Liver (tissue), 9 donors: ENCODE results near the gene SKAP1. TPM values are rescaled to one million over a fixed set of nuclear protein-coding genes. Genes with fewer than 3 reads are reported as not detected.

Experiments
- DNase-seq: peaks from one replicate; pipeline ENCODE4 v3.0.0-alpha.2; 2017; ENCODE audit warnings: low spot score
- H3K27ac ChIP-seq, 2 donors: one replicate each; pipeline ENCODE4 v1.7.0; 2013; ENCODE audit warnings: inconsistent platforms in 2 of 2, low read length in 2 of 2, control low read depth in 1 of 2, low read depth in 1 of 2, mild to moderate bottlenecking in 1 of 2
- H3K27me3 ChIP-seq, 4 donors: one replicate each; pipeline versions ENCODE4 v1.6.1 to v1.7.0; 2013; ENCODE audit warnings: low read length in 3 of 4, inconsistent platforms in 1 of 4, mild to moderate bottlenecking in 1 of 4, moderate library complexity in 1 of 4; ENCODE audit not compliant: control insufficient read depth in 4 of 4, insufficient read depth in 4 of 4
- H3K36me3 ChIP-seq, 4 donors: one replicate each; pipeline versions ENCODE4 v1.6.1 to v1.7.0; 2013; ENCODE audit warnings: low read length in 3 of 4, mild to moderate bottlenecking in 3 of 4, low read depth in 1 of 4, moderate library complexity in 1 of 4; ENCODE audit not compliant: control insufficient read depth in 4 of 4, insufficient read depth in 3 of 4
- H3K4me1 ChIP-seq, 4 donors: one replicate each; pipeline versions ENCODE4 v1.6.1 to v1.7.0; 2013; ENCODE audit warnings: low read length in 3 of 4, mild to moderate bottlenecking in 3 of 4, moderate library complexity in 1 of 4; ENCODE audit not compliant: control insufficient read depth in 4 of 4, insufficient read depth in 4 of 4
- H3K4me3 ChIP-seq, 3 donors: one replicate each; pipeline versions ENCODE4 v1.6.1 to v1.7.0; 2013; ENCODE audit warnings: low read length in 3 of 3, control low read depth in 1 of 3, low read depth in 1 of 3, mild to moderate bottlenecking in 1 of 3
- H3K9ac ChIP-seq, 2 donors: one replicate each; pipeline ENCODE4 v1.7.0; 2013; ENCODE audit warnings: low read length in 2 of 2, mild to moderate bottlenecking in 2 of 2, moderate library complexity in 2 of 2, control low read depth in 1 of 2, low read depth in 1 of 2
- H3K9me3 ChIP-seq, 4 donors: one replicate each; pipeline versions ENCODE4 v1.6.1 to v1.7.0; 2013; ENCODE audit warnings: low read length in 3 of 4; ENCODE audit not compliant: control insufficient read depth in 4 of 4
- ATF3 ChIP-seq: IDR thresholded peaks from 2 replicates; pipeline ENCODE4 v1.6.1; 2016; ENCODE audit warnings: antibody characterized with exemption
- CTCF ChIP-seq: fragments of 150-350 bp; IDR thresholded peaks from 2 replicates; pipeline ENCODE4 v1.5.1; 2017; ENCODE audit warnings: improper control_type of control experiment, low read depth, low read length; ENCODE audit not compliant: missing input control
- EGR1 ChIP-seq, 2 donors: IDR thresholded peaks; 2 replicates each; pipeline ENCODE4 v1.6.1; 2016 to 2018; ENCODE audit warnings: antibody characterized with exemption in 2 of 2, low read depth in 2 of 2
- FOXA1 ChIP-seq: IDR thresholded peaks from 2 replicates; pipeline ENCODE4 v1.6.1; 2016; ENCODE audit warnings: antibody characterized with exemption
- FOXA2 ChIP-seq: IDR thresholded peaks from 2 replicates; pipeline ENCODE4 v1.6.1; 2016; ENCODE audit warnings: antibody characterized with exemption
- GABPA ChIP-seq, 2 donors: IDR thresholded peaks in 1 of 2; conservative IDR thresholded peaks in 1 of 2; 2 replicates each; pipeline ENCODE4 v1.6.1; 2016; ENCODE audit warnings: antibody characterized with exemption in 2 of 2, mild to moderate bottlenecking in 1 of 2, moderate library complexity in 1 of 2
- HNF4A ChIP-seq, 2 donors: conservative IDR thresholded peaks; 2 replicates each; pipeline ENCODE4 v1.6.1; 2016; ENCODE audit warnings: antibody characterized with exemption in 2 of 2, mild to moderate bottlenecking in 2 of 2
- HNF4G ChIP-seq: IDR thresholded peaks from 2 replicates; pipeline ENCODE4 v1.6.1; 2016; ENCODE audit warnings: antibody characterized with exemption
- JUND ChIP-seq, 2 donors: IDR thresholded peaks; 2 replicates each; pipeline ENCODE4 v1.6.1; 2016; ENCODE audit warnings: antibody characterized with exemption in 2 of 2
- MAX ChIP-seq: IDR thresholded peaks from 2 replicates; pipeline ENCODE4 v1.6.1; 2016; ENCODE audit warnings: antibody characterized with exemption
- NR2F2 ChIP-seq: IDR thresholded peaks from 2 replicates; pipeline ENCODE4 v1.6.1; 2016; ENCODE audit warnings: antibody characterized with exemption
- RAD21 ChIP-seq, 2 donors: IDR thresholded peaks; 2 replicates each; pipeline ENCODE4 v1.6.1; 2016; ENCODE audit warnings: antibody characterized with exemption in 2 of 2, mild to moderate bottlenecking in 2 of 2
- RXRA ChIP-seq, 2 donors: IDR thresholded peaks; 2 replicates each; pipeline ENCODE4 v1.6.1; 2017 to 2018; ENCODE audit warnings: antibody characterized with exemption in 2 of 2, mild to moderate bottlenecking in 1 of 2
- SP1 ChIP-seq: IDR thresholded peaks from 2 replicates; pipeline ENCODE4 v1.6.1; 2018; ENCODE audit warnings: antibody characterized with exemption, mild to moderate bottlenecking
- TAF1 ChIP-seq: conservative IDR thresholded peaks from 2 replicates; pipeline ENCODE4 v1.6.1; 2016; ENCODE audit warnings: antibody characterized with exemption, mild to moderate bottlenecking
- YY1 ChIP-seq: IDR thresholded peaks from 2 replicates; pipeline ENCODE4 v1.6.1; 2016; ENCODE audit warnings: antibody characterized with exemption, mild to moderate bottlenecking
- WGBS: extraction: QIAGEN DNeasy Blood & Tissue Kit; methylation state at CpG from one replicate; pipeline ENCODE4 v1.1.7; 2013; 5-methylcytosine and 5-hydroxymethylcytosine counted together
- polyA plus RNA-seq, 2 donors: library from polyadenylated mRNA; stranded (reverse) in 1 of 2; unstranded in 1 of 2; fragments of 200-250 nt in 1 of 2; fragments of >200 nt in 1 of 2; fragmentation: Nextera tagmentation in 1 of 2; extraction: Ambion mirVana in 1 of 2; gene quantifications; one replicate each; pipeline versions ENCODE4 v1.2.1 to v1.2.3, GENCODE V29; 2013 to 2015
- total RNA-seq, 2 donors: library from RNA; depleted of rRNA; stranded (reverse); fragments of >200 nt; gene quantifications; one replicate each; pipeline ENCODE4 v1.2.3, GENCODE V29; 2014
- TF ChIP-seq, protein P1 (sequence below): IDR thresholded peaks from 2 replicates; pipeline ENCODE4 v1.6.1; 2016; ENCODE audit warnings: antibody characterized with exemption, mild to moderate bottlenecking
- TF ChIP-seq, protein P2 (sequence below): IDR thresholded peaks from 2 replicates; pipeline ENCODE4 v1.6.1; 2016; ENCODE audit warnings: antibody characterized with exemption
- donor health status: healthy.
- donor health status: healthy.
- donor health status: healthy.
- donor health status: healthy.
- donor health status: healthy.

SKAP1 gene
- total and polyA plus RNA-seq, 4 donors = 2.5 to 20.8 (median 11.3) TPM

GRCh38 chr17:48433896-48434295 is 3.9 kb upstream of the SKAP1 start:
- H3K4me1 ChIP-seq = peaks cover 0 to 4% (median 0%) of the 10 kb centered on the region in 4 donors
- no peak overlapping the region for H3K27ac ChIP-seq
- no peak overlapping the region for H3K9ac ChIP-seq
- H3K36me3 ChIP-seq = no peaks in the 10 kb centered on the region
- H3K27me3 ChIP-seq = peaks cover 0 to 24% (median 2%) of the 10 kb centered on the region in 4 donors
- DNase-seq = no peak
- no peaks in the 10 kb centered on the region for H3K9me3 ChIP-seq
- no peak for TF ChIP-seq GABPA (IDR thresholded peaks at IDR 0.05 in 1 of 2, conservative IDR thresholded peaks at IDR 0.05 in 1 of 2)
- H3K4me3 ChIP-seq = no peak overlapping the region
- WGBS = 49% methylated on average over 6 of the region's 6 CpGs

- H3K4me1 ChIP-seq = peaks cover 0 to 4% (median 0%) of the 10 kb centered on the region in 4 donors
- H3K9ac ChIP-seq = no peak overlapping the region
- TF ChIP-seq FOXA1 = no peak
- TF ChIP-seq HNF4G = no peak
- TF ChIP-seq EGR1 (IDR thresholded peaks at IDR 0.05; ENCODE audit: low read depth in 2 of 2) = no peak
- no peak for TF ChIP-seq ATF3
- no peaks in the 10 kb centered on the region for H3K9me3 ChIP-seq
- no peaks in the 10 kb centered on the region for H3K36me3 ChIP-seq
- peaks cover 0 to 24% (median 2%) of the 10 kb centered on the region in 4 donors for H3K27me3 ChIP-seq
- WGBS = 50% methylated on average over 11 of the region's 11 CpGs
- no peak overlapping the region for H3K27ac ChIP-seq
- no peak overlapping the region for H3K4me3 ChIP-seq
- no peak for DNase-seq
These were observed 3.1 kb upstream of the SKAP1 start for GRCh38 chr17:48432820-48433775.

DNA sequence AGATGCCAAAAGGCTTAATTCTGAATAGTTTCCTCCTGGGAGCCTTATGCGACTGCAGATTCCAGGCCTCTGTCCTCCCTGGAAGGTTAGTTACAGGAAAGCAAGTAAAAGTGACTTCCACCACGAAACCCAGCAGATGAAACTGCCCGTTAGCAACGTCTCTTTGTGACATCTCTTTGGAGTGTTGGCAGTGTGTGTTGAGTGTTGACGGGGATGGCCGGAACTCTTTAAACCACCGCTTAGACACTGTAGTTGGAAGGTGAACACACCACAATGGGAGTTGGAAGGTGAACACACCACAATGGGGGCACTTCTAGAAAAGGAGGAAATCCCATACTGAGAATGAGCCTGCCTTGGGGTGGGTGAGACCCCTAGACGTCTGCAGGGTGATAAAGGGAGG is 858 bp downstream of the SKAP1 start:
- no peak for DNase-seq
- Histone ChIP-seq H3K9me3 (no peaks in the 10 kb centered on the region), H3K27me3 (peaks cover 0 to 20% (median 2%) of the 10 kb centered on the region in 4 donors), H3K27ac (peak overlapping the region in 1 of 2 donors; percentile 51), H3K9ac (peak overlapping the region in 1 of 2 donors; percentile 31), H3K4me3 (peak overlapping the region in 1 of 3 donors; percentile 31), H3K4me1 (peaks cover 0 to 4% (median 0%) of the 10 kb centered on the region in 4 donors), H3K36me3 (no peaks in the 10 kb centered on the region)
- TF ChIP-seq TAF1 = no peak
- TF ChIP-seq MAX = no peak
- no peak for TF ChIP-seq JUND (IDR thresholded peaks at IDR 0.05)
- TF ChIP-seq RXRA (IDR thresholded peaks at IDR 0.05) = no peak
- no peak for TF ChIP-seq HNF4G
- TF ChIP-seq, protein P1, sequence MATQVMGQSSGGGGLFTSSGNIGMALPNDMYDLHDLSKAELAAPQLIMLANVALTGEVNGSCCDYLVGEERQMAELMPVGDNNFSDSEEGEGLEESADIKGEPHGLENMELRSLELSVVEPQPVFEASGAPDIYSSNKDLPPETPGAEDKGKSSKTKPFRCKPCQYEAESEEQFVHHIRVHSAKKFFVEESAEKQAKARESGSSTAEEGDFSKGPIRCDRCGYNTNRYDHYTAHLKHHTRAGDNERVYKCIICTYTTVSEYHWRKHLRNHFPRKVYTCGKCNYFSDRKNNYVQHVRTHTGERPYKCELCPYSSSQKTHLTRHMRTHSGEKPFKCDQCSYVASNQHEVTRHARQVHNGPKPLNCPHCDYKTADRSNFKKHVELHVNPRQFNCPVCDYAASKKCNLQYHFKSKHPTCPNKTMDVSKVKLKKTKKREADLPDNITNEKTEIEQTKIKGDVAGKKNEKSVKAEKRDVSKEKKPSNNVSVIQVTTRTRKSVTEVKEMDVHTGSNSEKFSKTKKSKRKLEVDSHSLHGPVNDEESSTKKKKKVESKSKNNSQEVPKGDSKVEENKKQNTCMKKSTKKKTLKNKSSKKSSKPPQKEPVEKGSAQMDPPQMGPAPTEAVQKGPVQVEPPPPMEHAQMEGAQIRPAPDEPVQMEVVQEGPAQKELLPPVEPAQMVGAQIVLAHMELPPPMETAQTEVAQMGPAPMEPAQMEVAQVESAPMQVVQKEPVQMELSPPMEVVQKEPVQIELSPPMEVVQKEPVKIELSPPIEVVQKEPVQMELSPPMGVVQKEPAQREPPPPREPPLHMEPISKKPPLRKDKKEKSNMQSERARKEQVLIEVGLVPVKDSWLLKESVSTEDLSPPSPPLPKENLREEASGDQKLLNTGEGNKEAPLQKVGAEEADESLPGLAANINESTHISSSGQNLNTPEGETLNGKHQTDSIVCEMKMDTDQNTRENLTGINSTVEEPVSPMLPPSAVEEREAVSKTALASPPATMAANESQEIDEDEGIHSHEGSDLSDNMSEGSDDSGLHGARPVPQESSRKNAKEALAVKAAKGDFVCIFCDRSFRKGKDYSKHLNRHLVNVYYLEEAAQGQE = no peak
- no peak for TF ChIP-seq GABPA (IDR thresholded peaks at IDR 0.05 in 1 of 2, conservative IDR thresholded peaks at IDR 0.05 in 1 of 2)
- no peak for TF ChIP-seq CTCF
- TF ChIP-seq NR2F2 = no peak
- TF ChIP-seq YY1 = no peak
- no peak for TF ChIP-seq FOXA1
- no peak for TF ChIP-seq HNF4A (conservative IDR thresholded peaks at IDR 0.05)
- no peak for TF ChIP-seq RAD21 (IDR thresholded peaks at IDR 0.05)
- TF ChIP-seq SP1 = no peak
- no peak for TF ChIP-seq FOXA2
- TF ChIP-seq, protein P2, sequence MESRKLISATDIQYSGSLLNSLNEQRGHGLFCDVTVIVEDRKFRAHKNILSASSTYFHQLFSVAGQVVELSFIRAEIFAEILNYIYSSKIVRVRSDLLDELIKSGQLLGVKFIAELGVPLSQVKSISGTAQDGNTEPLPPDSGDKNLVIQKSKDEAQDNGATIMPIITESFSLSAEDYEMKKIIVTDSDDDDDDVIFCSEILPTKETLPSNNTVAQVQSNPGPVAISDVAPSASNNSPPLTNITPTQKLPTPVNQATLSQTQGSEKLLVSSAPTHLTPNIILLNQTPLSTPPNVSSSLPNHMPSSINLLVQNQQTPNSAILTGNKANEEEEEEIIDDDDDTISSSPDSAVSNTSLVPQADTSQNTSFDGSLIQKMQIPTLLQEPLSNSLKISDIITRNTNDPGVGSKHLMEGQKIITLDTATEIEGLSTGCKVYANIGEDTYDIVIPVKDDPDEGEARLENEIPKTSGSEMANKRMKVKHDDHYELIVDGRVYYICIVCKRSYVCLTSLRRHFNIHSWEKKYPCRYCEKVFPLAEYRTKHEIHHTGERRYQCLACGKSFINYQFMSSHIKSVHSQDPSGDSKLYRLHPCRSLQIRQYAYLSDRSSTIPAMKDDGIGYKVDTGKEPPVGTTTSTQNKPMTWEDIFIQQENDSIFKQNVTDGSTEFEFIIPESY = no peak
- 69% methylated on average over 8 of the region's 8 CpGs for WGBS
